GM13977 (cell line): ENCODE data around the gene MRE11.
"Not testable (repeated sequence)": the region's sequence is repeated elsewhere in the genome, so short reads cannot be mapped to it uniquely, and the experiment has no call there.

Experiments
- DNase-seq: peaks from one replicate; pipeline ENCODE4 v3.0.0; 2012; ENCODE audit warnings: low spot score
- in situ Hi-C: fragments of 300-500 bp; cut with MboI; formaldehyde crosslinking; loops from one replicate; pipeline ENCODE4 v1.12.0; 2022; ENCODE audit warnings: low sequenced_read_pairs, low pct_unique_long_range_greater_than_20kb, mixed read lengths, inconsistent platforms; ENCODE audit not compliant: unreplicated experiment
- TF ChIP-seq, protein P1 (sequence below): IDR thresholded peaks from 2 replicates; pipeline ENCODE4 v1.5.1; 2012; ENCODE audit warnings: mild to moderate bottlenecking, control low read depth; ENCODE audit not compliant: insufficient read depth; ENCODE audit errors: extremely low read depth, missing control alignments

The MRE11 gene

DNA sequence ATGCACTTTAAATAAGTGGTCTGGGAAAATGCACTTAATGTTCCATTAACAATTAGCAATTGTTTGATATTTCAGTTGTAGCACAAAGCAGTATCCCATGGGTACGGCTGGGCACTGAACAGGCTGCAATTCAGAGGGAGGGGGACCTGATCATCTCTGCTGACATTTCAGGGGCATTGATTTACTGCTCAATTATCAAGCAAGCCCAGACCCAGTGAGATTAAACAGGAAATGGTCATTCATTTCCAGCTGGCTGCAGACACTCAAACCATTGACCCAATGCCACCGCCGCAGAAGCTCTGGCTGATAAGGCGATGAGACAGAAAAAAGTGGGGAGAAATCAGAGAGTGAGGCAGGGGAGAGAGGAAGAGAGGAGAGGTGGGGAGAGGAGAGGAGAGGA, 93.6 kb downstream of the MRE11 start:
- TF ChIP-seq, protein P1, sequence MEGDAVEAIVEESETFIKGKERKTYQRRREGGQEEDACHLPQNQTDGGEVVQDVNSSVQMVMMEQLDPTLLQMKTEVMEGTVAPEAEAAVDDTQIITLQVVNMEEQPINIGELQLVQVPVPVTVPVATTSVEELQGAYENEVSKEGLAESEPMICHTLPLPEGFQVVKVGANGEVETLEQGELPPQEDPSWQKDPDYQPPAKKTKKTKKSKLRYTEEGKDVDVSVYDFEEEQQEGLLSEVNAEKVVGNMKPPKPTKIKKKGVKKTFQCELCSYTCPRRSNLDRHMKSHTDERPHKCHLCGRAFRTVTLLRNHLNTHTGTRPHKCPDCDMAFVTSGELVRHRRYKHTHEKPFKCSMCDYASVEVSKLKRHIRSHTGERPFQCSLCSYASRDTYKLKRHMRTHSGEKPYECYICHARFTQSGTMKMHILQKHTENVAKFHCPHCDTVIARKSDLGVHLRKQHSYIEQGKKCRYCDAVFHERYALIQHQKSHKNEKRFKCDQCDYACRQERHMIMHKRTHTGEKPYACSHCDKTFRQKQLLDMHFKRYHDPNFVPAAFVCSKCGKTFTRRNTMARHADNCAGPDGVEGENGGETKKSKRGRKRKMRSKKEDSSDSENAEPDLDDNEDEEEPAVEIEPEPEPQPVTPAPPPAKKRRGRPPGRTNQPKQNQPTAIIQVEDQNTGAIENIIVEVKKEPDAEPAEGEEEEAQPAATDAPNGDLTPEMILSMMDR, result no peak
- DNase-seq, result no peak
- in situ Hi-C loops, result no loop called here

DNA sequence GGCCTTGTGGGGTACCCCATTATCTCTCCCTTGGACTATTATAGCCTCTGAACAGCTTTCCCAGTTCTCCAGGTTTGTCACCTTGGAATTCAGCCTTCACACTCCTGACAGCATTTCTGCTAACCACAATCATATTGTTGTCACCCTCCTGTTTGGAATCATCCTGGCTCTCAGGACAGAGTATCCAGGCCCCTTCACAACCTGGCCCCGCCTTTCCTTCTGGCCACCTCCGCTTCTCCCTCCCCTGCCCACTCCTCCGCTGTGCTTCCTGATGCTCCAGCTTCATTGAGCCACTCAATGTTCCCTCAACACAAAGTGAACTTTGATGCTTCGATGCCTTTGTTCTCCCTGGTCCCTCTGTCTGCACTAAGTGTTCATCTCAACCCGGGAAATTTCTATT, 95.5 kb downstream of the MRE11 start:
- in situ Hi-C loops, result no loop called here
- no peak for DNase-seq
- TF ChIP-seq, protein P1, result no peak

DNA sequence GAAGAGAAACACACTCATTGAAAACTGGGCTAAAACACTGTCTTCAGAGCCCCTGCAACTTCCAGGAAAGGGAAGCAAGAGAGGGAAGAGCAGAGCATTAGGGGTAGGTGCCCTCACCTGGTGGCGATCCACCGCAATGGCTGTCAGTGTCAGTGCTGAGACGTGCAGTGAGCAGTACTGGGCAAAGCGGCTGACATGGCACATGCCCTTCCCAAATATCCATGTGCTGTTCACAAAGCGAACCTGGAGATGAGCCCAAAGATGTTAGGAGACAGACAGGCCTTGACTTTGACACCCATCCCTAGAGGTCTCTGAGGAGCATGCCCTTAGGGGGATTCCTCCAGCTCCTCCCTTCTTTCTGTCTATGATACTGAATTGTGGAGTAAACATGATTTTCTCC, 97.4 kb downstream of the MRE11 start:
- no peak for DNase-seq
- in situ Hi-C loops, result no loop called here

DNA sequence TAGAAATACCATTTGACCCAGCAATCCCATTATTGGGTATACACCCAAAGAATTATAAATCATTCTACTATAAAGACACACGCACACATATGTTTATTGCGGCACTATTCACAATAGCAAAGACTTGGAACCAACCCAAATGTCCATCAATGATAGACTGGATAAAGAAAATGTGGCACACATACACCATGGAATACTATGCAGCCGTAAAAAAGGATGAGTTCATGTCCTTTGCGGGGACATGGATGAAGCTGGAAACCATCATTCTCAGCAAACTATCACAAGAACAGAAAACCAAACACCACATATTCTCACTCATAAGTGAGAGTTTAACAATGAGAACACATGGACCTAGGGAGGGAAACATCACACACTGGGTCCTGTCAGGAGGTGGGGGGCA, 101.7 kb downstream of the MRE11 start:
- in situ Hi-C loops, DNase-seq: not testable (repeated sequence)

More for the DNA sequence above, 97.4 kb downstream of the MRE11 start:
- TF ChIP-seq, protein P1, result no peak

DNA sequence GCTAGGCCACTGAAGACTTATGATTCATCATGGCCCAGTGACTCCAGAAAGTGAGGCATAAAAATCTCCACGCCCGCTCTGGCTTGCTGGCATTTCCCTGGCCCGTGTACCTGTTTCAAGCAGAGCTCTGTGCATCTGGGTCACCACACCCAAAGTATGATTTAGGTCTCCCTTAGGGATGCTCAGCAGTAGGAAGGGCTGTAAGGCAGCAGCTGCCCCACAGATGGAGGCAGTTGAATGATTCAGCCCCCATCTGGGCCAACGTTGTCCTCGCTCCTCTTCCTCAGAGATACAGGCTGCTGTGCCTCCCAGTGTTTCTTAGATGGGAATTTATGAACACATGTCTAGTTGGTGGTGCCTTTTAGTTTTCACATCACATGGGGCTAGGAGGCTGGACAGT, 114.0 kb downstream of the MRE11 start:
- no peak for DNase-seq
- TF ChIP-seq, protein P1, result no peak
- in situ Hi-C loops, result no loop called here

DNA sequence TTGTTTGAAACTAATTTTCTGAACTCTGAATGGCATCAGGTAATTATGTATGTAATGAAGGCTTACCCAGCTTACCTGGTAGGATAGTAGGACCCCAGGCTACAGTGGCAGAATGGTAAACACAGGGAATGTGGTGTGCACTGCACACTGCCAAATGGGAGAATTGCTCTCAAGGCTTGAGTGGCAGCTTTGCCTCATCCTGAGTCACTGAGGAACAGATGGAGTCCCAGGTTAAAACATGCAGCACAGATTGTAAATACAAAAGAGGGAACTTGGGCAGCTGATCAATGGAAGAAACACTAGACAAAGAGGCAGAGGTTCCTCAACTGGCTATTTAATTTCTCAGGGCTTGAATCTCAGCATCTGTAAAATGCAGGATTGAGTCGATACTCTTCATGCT, 116.8 kb downstream of the MRE11 start:
- DNase-seq, result no peak
- in situ Hi-C loops, result no loop called here
- TF ChIP-seq, protein P1, result no peak

DNA sequence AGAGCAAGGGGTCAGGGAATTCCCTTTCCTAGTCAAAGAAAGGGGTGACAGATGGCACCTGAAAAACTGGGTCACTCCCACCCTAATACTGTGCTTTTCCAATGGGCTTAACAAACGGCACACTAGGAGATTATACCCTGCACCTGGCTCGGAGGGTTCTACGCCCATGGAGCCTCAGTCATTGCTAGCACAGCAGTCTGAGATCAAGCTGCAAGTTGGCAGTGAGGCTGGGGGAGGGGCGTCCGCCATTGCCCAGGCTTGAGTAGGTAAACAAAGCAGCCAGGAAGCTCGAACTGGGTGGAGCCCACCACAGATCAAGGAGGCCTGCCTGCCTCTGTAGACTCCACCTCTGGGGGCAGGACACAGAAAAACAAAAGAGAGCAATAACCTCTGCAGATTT, 123.1 kb downstream of the MRE11 start:
- in situ Hi-C loops, DNase-seq: not testable (repeated sequence)
